Ishikawa (cell line): ENCODE results near the gene HOXA13.

Experiments
- CEBPB ChIP-seq: IDR thresholded peaks from 2 replicates; pipeline ENCODE4 v1.6.1; 2012
- CREB1 ChIP-seq: IDR thresholded peaks from 2 replicates; pipeline ENCODE4 v1.6.1; 2012; ENCODE audit warnings: low read depth
- EGR1 ChIP-seq: IDR thresholded peaks from 2 replicates; pipeline ENCODE4 v1.6.1; 2012
- EP300 ChIP-seq: IDR thresholded peaks from 2 replicates; pipeline ENCODE4 v1.6.1; 2012; ENCODE audit warnings: borderline replicate concordance
- FOXM1 ChIP-seq: IDR thresholded peaks from 2 replicates; pipeline ENCODE4 v1.6.1; 2012; ENCODE audit warnings: low read depth, borderline replicate concordance
- NFIC ChIP-seq: IDR thresholded peaks from 2 replicates; pipeline ENCODE4 v1.6.1; 2012
- RAD21 ChIP-seq: IDR thresholded peaks from 2 replicates; pipeline ENCODE4 v1.6.1; 2012; ENCODE audit warnings: low read depth
- TAF1 ChIP-seq: IDR thresholded peaks from 2 replicates; pipeline ENCODE4 v1.6.1; 2012; ENCODE audit warnings: low read depth, mild to moderate bottlenecking
- TCF12 ChIP-seq: IDR thresholded peaks from 2 replicates; pipeline ENCODE4 v1.6.1; 2012; ENCODE audit warnings: low read depth
- TEAD4 ChIP-seq: IDR thresholded peaks from 2 replicates; pipeline ENCODE4 v1.6.1; 2012
- USF1 ChIP-seq: IDR thresholded peaks from 2 replicates; pipeline ENCODE4 v1.6.1; 2012
- YY1 ChIP-seq: IDR thresholded peaks from 2 replicates; pipeline ENCODE4 v1.6.1; 2012; ENCODE audit warnings: low read depth
- ZBTB7A ChIP-seq: IDR thresholded peaks from 2 replicates; pipeline ENCODE4 v1.6.1; 2012; ENCODE audit warnings: low read depth
- TF ChIP-seq, protein P1 (sequence below): IDR thresholded peaks from 2 replicates; pipeline ENCODE4 v1.6.1; 2012; ENCODE audit warnings: low read depth, mild to moderate bottlenecking
- TF ChIP-seq, protein P2 (sequence below): IDR thresholded peaks from 2 replicates; pipeline ENCODE4 v1.6.1; 2012

Gene HOXA13

GRCh38 chr7:27241189-27242056 is 41.5 kb upstream of the HOXA13 start:
- TF ChIP-seq TEAD4 (peak; percentile 74), TCF12 (no peak)

- no peak for TF ChIP-seq NFIC
- TF ChIP-seq, protein P1, sequence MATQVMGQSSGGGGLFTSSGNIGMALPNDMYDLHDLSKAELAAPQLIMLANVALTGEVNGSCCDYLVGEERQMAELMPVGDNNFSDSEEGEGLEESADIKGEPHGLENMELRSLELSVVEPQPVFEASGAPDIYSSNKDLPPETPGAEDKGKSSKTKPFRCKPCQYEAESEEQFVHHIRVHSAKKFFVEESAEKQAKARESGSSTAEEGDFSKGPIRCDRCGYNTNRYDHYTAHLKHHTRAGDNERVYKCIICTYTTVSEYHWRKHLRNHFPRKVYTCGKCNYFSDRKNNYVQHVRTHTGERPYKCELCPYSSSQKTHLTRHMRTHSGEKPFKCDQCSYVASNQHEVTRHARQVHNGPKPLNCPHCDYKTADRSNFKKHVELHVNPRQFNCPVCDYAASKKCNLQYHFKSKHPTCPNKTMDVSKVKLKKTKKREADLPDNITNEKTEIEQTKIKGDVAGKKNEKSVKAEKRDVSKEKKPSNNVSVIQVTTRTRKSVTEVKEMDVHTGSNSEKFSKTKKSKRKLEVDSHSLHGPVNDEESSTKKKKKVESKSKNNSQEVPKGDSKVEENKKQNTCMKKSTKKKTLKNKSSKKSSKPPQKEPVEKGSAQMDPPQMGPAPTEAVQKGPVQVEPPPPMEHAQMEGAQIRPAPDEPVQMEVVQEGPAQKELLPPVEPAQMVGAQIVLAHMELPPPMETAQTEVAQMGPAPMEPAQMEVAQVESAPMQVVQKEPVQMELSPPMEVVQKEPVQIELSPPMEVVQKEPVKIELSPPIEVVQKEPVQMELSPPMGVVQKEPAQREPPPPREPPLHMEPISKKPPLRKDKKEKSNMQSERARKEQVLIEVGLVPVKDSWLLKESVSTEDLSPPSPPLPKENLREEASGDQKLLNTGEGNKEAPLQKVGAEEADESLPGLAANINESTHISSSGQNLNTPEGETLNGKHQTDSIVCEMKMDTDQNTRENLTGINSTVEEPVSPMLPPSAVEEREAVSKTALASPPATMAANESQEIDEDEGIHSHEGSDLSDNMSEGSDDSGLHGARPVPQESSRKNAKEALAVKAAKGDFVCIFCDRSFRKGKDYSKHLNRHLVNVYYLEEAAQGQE = no peak
- TF ChIP-seq RAD21 = no peak
- no peak for TF ChIP-seq ZBTB7A
- TF ChIP-seq CEBPB = no peak
- TF ChIP-seq, protein P2, sequence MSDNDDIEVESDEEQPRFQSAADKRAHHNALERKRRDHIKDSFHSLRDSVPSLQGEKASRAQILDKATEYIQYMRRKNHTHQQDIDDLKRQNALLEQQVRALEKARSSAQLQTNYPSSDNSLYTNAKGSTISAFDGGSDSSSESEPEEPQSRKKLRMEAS = no peak
- no peak for TF ChIP-seq TEAD4
- TF ChIP-seq YY1 = no peak
- no peak for TF ChIP-seq EGR1
- no peak for TF ChIP-seq CREB1
- TF ChIP-seq USF1 = no peak
- TF ChIP-seq TAF1 = no peak
- TF ChIP-seq EP300 = no peak
- TF ChIP-seq TCF12 = no peak
- TF ChIP-seq FOXM1 = no peak
Observed at GRCh38 chr7:27240015-27240731, 40.3 kb upstream of the HOXA13 start.

GRCh38 chr7:27239387-27240014 is 39.6 kb upstream of the HOXA13 start:
- no peak for TF ChIP-seq TAF1
- no peak for TF ChIP-seq FOXM1
- TF ChIP-seq CREB1 = no peak
- TF ChIP-seq RAD21 = no peak
- no peak for TF ChIP-seq YY1
- TF ChIP-seq USF1 = no peak
- no peak for TF ChIP-seq TCF12
- no peak for TF ChIP-seq CEBPB
- no peak for TF ChIP-seq EP300
- TF ChIP-seq NFIC = no peak
- TF ChIP-seq EGR1 = no peak
- TF ChIP-seq TEAD4 = no peak
- no peak for TF ChIP-seq ZBTB7A
- TF ChIP-seq, protein P1 = no peak
- TF ChIP-seq, protein P2 = no peak

- no peak for TF ChIP-seq USF1
- TF ChIP-seq EP300 = no peak
- no peak for TF ChIP-seq TEAD4
- TF ChIP-seq TAF1 = no peak
- no peak for TF ChIP-seq EGR1
- no peak for TF ChIP-seq YY1
- TF ChIP-seq CREB1 = no peak
- TF ChIP-seq, protein P2 = no peak
- no peak for TF ChIP-seq NFIC
- TF ChIP-seq, protein P1 = no peak
- no peak for TF ChIP-seq FOXM1
- no peak for TF ChIP-seq TCF12
- TF ChIP-seq RAD21 = no peak
- no peak for TF ChIP-seq ZBTB7A
- no peak for TF ChIP-seq CEBPB
Observed at GRCh38 chr7:27238979-27239386, 39.1 kb upstream of the HOXA13 start.
